Measurements from ENCODE around the gene TBL1XR1. TPM values are rescaled to one million over a fixed set of nuclear protein-coding genes. Genes with fewer than 3 reads are reported as not detected.

TBL1XR1 gene
- total RNA-seq, 4 donors from 2014 or later, result 66.0 to 79.8 (median 72.4) TPM

DNA sequence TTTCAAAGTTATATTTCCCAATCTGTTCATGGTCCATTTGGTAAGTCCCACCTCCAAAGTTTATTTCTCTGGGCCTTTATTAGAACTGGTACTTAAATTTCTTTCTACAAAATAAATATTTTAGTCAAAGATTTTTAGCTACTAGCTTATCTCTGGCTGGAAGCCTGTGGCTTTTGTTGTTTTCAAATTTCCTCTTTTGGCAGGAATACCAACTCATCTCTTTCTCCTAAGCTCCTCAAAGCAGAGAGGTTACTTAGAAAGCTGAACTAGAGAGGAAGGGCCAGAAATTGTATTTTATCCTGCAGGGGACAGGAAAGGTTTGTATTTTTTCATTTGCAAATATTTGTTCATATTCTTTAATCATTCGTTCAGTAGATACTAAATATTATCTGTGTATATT, 227.8 kb downstream of the TBL1XR1 start:
- intact Hi-C loops (cut with DNase I), result no loop called here
- 52 to 58% methylated on average over 1 of the region's 1 CpG for WGBS, 2 donors
- Histone ChIP-seq H3K27ac (no peak overlapping the region), H3K9me3 (no peaks in the 10 kb centered on the region), H3K36me3 (no peaks in the 10 kb centered on the region), H3K4me1 (no peaks in the 10 kb centered on the region), H3K4me3 (no peak overlapping the region), H3K27me3 (no peaks in the 10 kb centered on the region)
- no peak for DNase-seq
- no peak for TF ChIP-seq POLR2A (IDR thresholded peaks at IDR 0.05)

Small RNAs within 50 kb of the gene (small RNA-seq; reads per million reads assigned to genes)
- gene RF00019 (0 reads per million in 4 donors), gene RNU6-681P (0 reads per million in 4 donors)
